ENCODE measurements around the gene ADCY5. TPM values are rescaled to one million over a fixed set of nuclear protein-coding genes. Genes with fewer than 3 reads are reported as not detected.

Gene ADCY5
- total RNA-seq, 1 donor from 2014 or later, result 4.0 TPM

DNA sequence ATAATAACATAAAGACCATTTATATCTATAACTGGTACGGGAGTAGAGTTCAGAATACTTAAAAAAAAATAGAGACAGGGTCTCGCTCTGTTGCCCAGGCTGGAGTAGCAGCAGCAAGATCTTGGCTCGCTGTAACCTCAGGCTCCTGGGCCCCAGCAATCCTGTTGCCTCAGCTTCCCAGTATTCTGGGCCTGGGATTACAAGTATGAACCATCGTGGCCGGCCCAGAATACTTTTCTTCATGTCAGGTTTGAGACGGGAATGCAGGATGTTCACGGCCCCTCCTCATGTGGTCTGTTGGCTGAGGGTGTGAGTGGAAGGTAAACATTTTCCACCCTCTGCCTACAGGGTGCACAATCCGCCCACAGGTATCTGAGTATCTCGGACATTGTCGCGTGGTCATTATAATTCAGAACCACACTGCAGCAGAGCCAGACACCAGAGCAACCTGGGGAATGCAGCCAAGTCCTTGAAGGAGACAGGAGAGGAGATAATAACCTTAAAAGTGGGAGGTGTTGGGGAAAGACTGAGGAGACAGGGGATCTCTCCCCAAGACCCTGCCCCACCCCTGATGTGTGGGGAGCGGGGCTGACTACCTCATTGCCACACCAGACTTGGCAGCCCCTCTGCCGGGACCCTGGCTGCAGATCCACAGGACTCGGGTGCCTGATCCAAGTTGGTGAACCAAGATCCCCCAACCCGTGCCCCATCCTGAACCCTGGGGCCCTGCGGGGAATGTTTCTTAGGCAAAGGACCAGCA, 106.8 kb downstream of the ADCY5 start:
- DNase-seq, result no peak

DNA sequence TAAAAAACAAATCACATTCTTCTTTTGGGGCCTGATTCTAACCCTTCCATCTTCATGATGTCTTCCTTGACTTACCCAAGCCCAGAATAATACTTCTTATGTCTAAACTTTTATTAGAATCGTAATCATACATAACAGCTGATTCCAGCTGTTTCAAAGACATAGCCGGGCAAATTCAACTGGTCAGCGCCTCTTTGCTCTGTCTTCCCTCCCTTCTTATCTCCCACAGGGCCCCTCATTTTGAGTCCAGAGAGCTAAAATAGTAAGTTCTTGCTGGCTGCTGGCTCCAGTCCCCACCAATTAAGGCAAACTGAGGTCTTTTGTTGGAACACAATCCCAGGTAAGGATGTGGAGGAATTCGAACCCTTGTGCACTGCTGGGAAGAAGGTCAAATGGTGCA, 108.6 kb downstream of the ADCY5 start:
- DNase-seq, result no peak

DNA sequence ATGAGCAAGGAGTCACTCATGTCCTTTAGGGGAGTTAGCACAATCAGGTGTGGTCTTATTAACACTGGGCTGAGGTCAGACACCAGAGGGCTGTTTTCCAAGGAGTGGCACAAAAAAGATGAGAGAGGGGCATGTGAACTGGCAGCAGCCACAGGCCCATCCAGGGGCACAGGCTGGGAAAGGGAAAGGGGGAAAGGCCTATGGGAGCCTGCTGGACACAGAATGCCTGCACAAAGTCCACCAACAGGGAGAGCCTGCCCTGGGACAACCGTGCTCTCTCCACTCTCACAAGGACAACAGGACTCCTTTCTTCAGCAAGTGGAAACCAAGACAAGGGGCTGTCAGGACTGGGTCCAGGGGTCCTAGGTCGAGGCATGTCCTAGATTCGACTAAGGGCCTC, 109.6 kb downstream of the ADCY5 start:
- no peak for DNase-seq

DNA sequence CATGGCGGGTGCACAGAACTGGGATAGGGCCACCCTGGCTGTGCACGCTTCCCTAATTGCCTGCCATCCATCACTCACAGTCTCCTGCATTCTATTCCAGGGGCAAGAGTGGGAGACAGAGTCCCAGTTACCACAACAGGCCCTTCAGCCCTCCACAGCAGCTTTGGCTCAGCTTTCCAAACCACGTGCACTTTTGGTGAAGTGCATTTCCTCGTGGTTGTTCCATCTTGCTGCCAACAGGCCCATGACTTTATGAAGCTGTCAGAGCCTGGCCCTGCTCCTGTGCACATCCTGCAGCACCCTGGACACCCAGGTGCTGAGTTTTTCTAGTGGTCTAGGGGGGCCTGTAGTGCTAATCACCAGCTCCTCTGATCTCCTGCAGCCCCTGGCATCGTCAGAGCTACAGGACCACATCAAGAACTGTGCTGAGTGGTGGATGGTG, 110.2 kb downstream of the ADCY5 start:
- no peak for DNase-seq

DNA sequence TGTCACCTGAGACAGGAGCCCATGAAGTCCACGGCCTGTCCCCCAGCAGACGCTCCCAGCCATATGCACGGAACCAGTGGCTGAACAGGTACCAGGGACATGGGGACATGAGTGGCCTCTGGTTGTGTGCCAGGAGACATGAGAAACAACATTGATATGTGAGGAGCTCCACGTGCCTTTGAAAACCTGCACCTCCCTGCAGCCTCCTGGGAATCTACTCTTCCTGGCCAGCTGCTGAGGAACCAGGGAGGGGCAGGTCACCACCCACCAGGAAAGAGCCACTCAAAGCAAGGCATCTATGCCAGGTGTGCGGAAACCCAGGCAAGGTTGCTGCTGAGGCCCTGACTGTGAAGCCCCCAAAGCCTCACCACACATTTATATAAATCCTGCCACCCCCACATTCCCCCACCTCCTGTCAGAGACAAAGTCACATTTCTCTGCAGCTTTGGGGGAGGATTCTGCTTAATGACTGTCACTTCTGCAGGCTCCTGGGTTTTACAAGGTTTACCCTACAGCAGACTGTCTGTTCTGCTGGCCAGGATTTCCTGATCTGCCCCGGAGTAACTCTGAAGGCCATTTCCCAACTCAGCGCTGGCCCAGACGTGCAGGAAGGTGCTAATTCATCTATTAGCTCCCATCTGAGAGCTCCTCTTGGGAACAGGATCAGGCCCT, 110.8 kb downstream of the ADCY5 start:
- DNase-seq, result no peak

- DNase-seq, result no peak
Measured at GRCh38 chr3:123337226-123337625, 111.7 kb downstream of the ADCY5 start.

- DNase-seq, result no peak
Measured at GRCh38 chr3:123336441-123336851, 112.4 kb downstream of the ADCY5 start.

GRCh38 chr3:123336001-123336400, 112.9 kb downstream of the ADCY5 start:
- DNase-seq, result no peak

DNA sequence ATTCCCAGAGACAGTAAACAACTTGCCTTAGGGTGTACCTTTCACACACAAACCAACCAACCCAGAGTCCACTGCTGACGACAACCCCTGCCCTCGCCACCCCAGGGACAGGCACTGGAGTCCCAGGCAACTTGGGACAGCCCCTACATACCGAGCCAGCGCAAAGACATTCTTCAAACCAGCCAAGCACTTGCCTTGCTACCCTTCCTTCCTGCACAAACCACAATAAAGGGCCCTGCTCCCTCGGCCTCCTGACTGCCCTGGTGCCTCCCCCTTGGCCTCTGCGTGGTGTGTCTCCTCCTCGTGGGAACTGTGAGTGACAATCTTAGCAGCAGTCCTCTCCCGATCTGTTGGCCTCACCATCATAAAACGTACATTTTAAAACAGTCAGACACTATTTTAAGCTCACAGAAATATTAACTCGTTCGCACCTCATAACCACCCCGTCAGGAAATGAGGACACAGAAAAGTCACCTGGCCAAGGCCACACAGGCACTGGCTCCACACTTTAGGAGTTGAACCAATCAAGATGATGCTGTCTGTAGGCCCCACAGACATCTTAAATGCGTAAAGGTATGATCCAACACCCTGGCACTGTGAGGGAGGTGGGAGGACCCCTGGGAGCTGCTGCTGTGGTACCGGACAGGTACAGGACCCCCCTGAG, 113.8 kb downstream of the ADCY5 start:
- no peak for DNase-seq

DNA sequence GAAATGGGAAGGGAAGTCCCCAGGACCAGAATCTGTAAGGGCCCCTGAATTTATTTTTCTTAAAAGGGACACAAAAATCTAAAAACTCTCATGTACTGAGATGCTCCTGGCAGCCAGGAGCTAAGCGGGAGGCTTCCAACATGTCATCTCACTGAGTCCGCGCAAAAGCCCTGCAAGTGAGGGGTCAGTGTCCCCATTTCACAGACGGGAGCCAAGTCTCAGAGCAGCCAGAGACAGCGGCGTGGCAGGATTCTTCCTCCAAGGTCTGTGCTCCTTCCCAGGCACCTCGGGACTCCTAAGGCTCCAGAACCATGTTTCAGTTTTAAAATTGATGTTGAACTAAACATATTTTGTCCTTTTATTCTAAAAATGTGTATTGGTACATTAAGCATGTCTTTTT, 114.8 kb downstream of the ADCY5 start:
- no peak for DNase-seq

DNA sequence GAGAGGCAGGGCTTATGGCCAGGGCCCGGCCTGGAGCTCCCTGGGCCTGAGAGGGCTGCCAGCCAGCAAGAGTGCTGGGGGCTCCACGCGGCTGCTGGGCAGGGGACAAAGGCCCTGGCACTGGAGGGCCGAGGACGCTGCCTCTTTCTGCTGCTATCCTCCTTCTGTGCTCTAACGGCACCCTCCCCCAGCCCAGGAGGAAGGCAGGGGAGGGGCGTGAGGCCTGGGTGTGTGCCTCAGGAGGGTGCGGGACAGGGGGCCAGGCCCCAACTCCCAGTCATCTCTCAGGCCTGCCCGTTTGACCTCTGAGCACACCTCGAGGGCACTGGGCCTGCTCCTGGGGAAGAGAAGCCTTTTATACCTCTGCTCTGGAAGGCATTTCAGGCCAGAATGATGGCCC, 115.5 kb downstream of the ADCY5 start:
- DNase-seq, result no peak

DNA sequence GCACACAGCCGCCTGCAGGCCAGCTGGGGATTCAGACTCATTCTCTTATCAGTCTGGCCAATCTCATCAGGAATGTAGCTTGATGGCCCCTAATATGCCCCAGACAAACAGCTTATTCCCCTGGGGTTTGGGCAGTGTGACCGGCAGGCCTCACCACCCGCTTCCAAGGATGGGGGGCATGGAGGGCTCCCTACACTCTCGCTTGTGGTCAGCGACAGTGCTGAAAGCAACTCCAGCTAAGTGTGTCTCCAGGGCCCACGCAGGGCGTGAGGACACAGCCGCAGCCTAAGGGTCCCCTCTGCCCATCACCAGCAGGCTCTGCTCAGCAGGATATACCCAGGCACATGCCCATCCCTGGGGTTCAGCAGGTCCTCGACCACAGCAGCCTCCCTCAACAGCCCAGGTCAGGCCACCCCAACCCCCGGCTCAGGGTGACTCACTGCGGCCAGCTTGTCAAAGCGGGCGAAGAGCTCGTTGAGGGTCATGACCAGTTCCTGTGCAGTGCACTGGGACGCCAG, 116.7 kb downstream of the ADCY5 start:
- DNase-seq, result no peak

DNA sequence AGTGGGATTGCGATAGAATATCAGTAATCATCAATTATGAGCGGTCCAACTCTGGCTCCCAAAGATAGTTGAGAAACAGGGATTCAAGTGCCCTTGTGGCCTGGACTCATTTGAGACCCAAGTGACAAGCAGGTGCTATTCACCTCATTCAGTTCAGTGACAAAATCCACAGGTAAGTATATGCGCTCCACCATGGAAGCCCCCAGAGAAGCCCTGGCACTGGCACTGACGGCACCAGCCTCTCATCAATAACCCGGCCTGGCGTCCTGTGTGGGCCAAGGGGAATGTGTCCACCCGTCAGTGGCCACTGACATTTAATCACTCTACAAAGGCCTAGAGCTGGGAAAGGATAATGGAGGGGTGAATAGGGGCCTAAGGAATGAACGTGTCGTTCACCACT, 117.2 kb downstream of the ADCY5 start:
- DNase-seq, result no peak

GRCh38 chr3:123331006-123331405, 117.9 kb downstream of the ADCY5 start:
- DNase-seq, result no peak

- no peak for DNase-seq
Measured at GRCh38 chr3:123330441-123330991, 118.4 kb downstream of the ADCY5 start.

DNA sequence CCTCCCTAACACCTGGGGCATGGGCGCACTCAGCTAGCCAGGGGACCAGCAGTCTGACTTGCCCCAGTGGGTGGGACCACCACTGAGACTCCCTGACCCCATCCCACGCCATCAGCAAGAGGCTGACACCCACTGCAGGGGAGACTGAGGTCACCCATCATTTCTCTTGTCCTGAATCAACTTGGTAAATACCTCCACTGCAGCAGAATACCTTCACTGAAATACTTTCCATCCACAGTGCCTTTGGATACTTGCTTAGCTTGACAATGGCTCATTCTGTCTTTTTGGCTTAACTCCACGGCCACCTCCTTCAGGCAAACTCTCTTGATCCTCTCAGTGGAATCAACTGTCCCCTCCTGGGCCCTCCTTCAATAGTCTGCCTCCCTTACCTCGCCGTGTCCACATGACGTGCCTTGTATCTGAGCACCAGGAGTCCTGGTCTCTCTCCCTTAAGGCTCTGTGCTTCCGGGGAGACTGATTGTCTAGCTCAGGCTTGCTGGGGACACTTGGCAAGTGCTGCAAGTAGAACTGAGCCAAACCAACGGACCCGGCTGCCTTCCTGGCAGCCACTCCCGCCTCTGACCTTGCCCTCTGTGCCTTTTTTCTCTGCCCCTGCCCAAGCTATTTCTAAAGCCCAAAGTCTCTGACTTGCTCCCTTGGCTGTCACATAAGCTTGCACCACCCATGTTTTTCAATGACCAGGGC, 119.1 kb downstream of the ADCY5 start:
- no peak for DNase-seq

DNA sequence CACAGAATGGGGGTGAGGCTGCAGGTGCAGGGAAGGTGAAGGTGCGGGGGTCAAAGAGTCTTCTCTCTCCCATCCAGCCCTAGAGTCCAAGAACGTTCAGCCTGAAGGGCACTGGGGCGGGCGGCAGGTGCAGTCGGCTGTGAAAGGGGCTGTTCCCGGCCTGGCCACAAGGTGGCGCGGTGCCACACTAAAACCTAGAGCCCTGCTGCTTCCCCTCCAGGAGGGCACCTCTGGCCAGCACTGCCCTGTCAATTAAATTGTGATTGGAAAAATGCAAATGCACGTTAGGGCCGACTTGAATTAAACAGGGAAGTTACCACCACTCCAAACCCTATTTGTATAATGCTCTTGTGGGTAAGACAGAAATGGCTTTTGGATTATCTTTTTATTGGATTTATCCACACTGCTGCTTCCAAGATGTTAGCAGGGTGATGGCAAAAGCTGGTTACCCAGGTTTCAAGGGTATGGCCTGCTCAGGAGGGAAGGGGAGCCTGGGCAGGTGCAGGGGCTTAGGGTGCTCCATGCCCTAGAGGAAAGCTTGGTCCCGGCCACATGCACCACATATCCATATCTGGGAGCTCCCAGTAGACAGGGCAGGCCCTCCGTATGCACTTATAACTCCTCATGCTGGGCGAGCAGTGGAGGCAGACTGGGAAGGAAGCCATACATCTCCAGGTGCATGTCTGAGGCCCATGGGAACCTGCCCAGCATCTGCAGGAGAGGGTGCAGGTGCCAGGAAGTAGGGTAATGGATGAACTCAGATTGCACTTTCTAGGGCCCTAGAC, 119.8 kb downstream of the ADCY5 start:
- no peak for DNase-seq

DNA sequence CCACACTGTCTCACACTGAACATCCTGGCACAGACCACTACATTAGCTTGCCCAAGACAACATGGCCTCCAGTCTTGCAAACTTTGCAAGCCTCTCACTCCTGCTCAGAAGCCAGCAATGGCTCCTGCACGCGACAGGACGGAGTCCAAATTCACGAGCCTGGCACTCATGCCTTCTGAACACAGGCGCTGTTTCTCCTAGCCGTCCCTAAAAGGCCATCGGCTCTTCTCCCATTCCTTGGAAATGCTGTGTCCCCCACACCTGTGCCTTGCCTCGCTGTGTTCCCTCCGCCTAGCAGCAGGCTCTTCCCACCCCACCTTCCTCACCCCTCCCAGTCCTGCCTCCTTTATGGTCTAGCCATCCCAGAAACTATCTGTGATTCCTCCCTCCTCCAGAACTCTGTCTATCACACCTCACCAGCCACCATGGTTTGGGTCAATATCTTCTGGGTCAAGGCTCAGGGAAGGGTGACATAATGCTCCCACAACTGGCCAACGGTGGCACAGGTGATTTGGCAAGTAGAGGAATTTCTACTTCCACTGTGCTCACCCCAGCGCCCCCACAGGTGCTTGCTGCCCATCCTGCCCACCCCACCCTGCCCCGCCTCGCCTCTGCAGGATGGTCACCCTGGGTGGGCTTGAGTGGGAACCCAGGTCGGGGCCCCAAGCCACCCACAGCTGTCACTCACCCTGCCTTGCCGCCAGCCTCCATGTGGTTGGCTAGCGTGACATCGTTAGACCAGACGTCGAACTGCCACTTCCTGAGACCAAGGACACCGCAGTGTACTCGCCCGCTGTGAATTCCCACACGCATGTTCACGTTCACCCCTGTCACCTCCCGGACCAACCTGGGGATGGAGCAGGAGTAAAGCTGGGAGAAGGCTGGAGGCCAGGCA, 120.7 kb downstream of the ADCY5 start:
- no peak for DNase-seq

GRCh38 chr3:123327480-123327879, 121.4 kb downstream of the ADCY5 start:
- no peak for DNase-seq

GRCh38 chr3:123326531-123326930, 122.4 kb downstream of the ADCY5 start:
- DNase-seq, result no peak

Data from skin of body (tissue), 2 donors.